Caco-2 (cell line): ENCODE measurements around the gene KIF1A. TPM values are rescaled to one million over a fixed set of nuclear protein-coding genes. Genes with fewer than 3 reads are reported as not detected.

Experiments
- BruUV-seq: library from RNA; stranded (reverse); fragments of 400-500 nt; replicated peaks from 2 replicates; lab custom pipeline; 2021; lab: Mats Ljungman, UMichigan
- CTCF ChIA-PET: fragments of 300-600 bp; sonication (Branson Sonifier 250); formaldehyde crosslinking; loops from one replicate; lab custom pipeline; 2022; ENCODE audit warnings: antibody characterized with exemption; lab: Charles Lee
- POLR2A ChIA-PET: fragments of 300-600 bp; sonication (Branson Sonifier 250); formaldehyde crosslinking; loops from one replicate; lab custom pipeline; 2022; ENCODE audit warnings: antibody characterized with exemption; lab: Charles Lee
- DNase-seq, 2 experiments: peaks; one replicate each; pipeline versions ENCODE4 v3.0.0 to v3.0.0-alpha.2; 2020 to 2022
- H3K27me3 ChIP-seq: replicated peaks from 2 replicates; pipeline ENCODE4 v1.6.0; 2011; ENCODE audit warnings: low read length; ENCODE audit not compliant: control insufficient read depth, insufficient read depth
- H3K36me3 ChIP-seq: 2 replicates; pipeline ENCODE4 v1.5.1; 2011; ENCODE audit warnings: low read length; ENCODE audit not compliant: control insufficient read depth, insufficient read depth
- H3K4me1 ChIP-seq: fragments of 250-450 bp; sonication (Bioruptor Pico); 2 replicates; pipeline ENCODE4 v1.5.1; 2020; ENCODE audit warnings: mild to moderate bottlenecking
- H3K4me3 ChIP-seq: 2 replicates; pipeline ENCODE4 v1.5.1; 2011; ENCODE audit warnings: low read depth, mild to moderate bottlenecking, control low read depth, low read length
- H3K9me3 ChIP-seq: fragments of 250-450 bp; sonication (Bioruptor Pico); 2 replicates; pipeline ENCODE4 v1.5.1; 2020; ENCODE audit warnings: mild to moderate bottlenecking, moderate library complexity
- H3K27ac Mint-ChIP-seq: one replicate; pipeline ENCODE4 v1.8.0; 2022; ENCODE audit warnings: mixed read lengths; ENCODE audit not compliant: unreplicated experiment
- H3K27me3 Mint-ChIP-seq: one replicate; pipeline ENCODE4 v1.8.0; 2022; ENCODE audit warnings: mixed read lengths; ENCODE audit not compliant: insufficient read depth, unreplicated experiment
- H3K36me3 Mint-ChIP-seq: one replicate; pipeline ENCODE4 v1.8.0; 2022; ENCODE audit warnings: mild to moderate bottlenecking, mixed read lengths; ENCODE audit not compliant: insufficient read depth, unreplicated experiment
- H3K4me1 Mint-ChIP-seq: one replicate; pipeline ENCODE4 v1.8.0; 2022; ENCODE audit warnings: low read depth, mixed read lengths; ENCODE audit not compliant: unreplicated experiment
- H3K4me3 Mint-ChIP-seq: one replicate; pipeline ENCODE4 v1.8.0; 2022; ENCODE audit warnings: mild to moderate bottlenecking, moderate library complexity, mixed read lengths; ENCODE audit not compliant: unreplicated experiment
- H3K9me3 Mint-ChIP-seq: one replicate; pipeline ENCODE4 v1.8.0; 2022; ENCODE audit warnings: mixed read lengths; ENCODE audit not compliant: unreplicated experiment
- CTCF ChIP-seq, 2 experiments: fragments of 200-600 bp in 1 of 2; IDR thresholded peaks; 1 replicate in 1 of 2; 2 replicates in 1 of 2; pipeline versions ENCODE4 v1.5.1 to v1.8.0; 2011 to 2022; ENCODE audit warnings: antibody characterized with exemption in 1 of 2, control low read depth in 1 of 2, inconsistent platforms in 1 of 2, low read depth in 1 of 2, low read length in 1 of 2, mild to moderate bottlenecking in 1 of 2, moderate library complexity in 1 of 2; ENCODE audit not compliant: insufficient read depth in 1 of 2, severe bottlenecking in 1 of 2, unreplicated experiment in 1 of 2
- intact Hi-C: fragments of 100-400 bp; cut with micrococcal nuclease; formaldehyde crosslinking; loops from one replicate; pipeline ENCODE4 v1.10.0; 2022; ENCODE audit not compliant: unreplicated experiment
- total RNA-seq: library from RNA; stranded (reverse); gene quantifications from 2 replicates; pipeline ENCODE4 v1.2.3, GENCODE V29; 2022

The KIF1A gene
- total RNA-seq, 1 experiment from 2014 or later = 33.1 TPM

DNA sequence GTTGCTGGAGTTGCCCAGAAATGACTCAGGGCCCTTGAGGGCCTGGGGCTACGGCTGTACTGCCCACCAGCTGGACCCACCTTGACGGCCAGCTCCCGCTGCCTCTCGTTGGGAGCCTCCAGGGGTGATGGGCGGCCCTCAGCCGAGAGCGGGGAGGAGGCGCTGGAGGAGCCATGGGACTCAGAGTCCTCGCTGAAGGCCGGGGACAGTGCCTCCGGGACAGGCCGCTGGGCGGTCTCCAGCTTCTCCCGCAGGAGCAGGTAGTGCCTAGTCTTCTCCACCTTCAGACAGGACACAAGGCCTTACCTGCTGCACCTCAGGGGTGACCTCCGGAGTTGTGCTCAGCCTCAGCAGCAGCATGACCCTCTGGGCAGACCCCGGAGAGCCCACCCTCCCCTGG is 97.6 kb downstream of the KIF1A start:
- no TSS peak for BruUV-seq
- Histone ChIP-seq H3K4me1 (no peaks in the 10 kb centered on the region), H3K4me3 (no peak overlapping the region), H3K9me3 (no peaks in the 10 kb centered on the region), H3K27me3 (no peaks in the 10 kb centered on the region), H3K36me3 (no peaks in the 10 kb centered on the region)
- POLR2A ChIA-PET = no interaction called here
- CTCF ChIA-PET = no interaction called here
- intact Hi-C loops = no loop called here
- TF ChIP-seq CTCF (IDR thresholded peaks at IDR 0.05; ENCODE audit: insufficient read depth in 1 of 2, low read depth in 1 of 2, low read length in 1 of 2, severe bottlenecking in 1 of 2, unreplicated experiment in 1 of 2) = no peak
- Mint-ChIP-seq H3K4me3 (no peak overlapping the region), H3K9me3 (no peaks in the 10 kb centered on the region), H3K36me3 (no peaks in the 10 kb centered on the region), H3K4me1 (no peaks in the 10 kb centered on the region), H3K27ac (no peak overlapping the region), H3K27me3 (no peaks in the 10 kb centered on the region)
- DNase-seq = no peak

DNA sequence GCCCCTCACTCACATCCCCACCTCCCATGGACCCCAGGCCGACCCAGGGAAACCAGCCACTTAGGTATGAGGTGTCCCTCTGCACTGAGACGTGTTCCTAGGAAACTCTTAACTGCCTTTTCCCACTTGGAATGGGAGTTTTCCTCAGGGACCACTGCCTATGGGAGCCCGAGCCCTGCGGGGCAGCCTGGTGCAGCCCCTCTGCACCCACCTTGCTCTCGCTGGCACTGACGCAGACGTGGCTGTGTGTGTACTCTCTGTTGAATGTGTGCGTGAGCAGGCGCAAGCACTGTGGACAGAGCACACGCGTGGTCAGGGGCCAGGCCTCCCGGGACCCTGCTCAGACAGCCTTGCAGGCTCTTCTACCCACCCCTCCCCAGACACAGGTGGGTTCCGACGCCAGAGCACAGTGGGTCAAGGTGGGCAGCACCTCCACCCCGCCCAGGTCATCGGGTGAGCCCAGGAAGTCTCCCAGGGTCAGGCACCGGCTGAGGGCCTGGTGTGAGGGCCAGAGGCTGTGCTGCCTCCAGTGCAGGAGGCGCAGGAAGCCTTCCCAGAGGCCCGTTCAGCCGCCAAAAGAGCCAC is 98.3 kb downstream of the KIF1A start:
- Histone ChIP-seq H3K9me3 (no peaks in the 10 kb centered on the region), H3K27me3 (no peaks in the 10 kb centered on the region), H3K4me1 (no peaks in the 10 kb centered on the region), H3K36me3 (no peaks in the 10 kb centered on the region), H3K4me3 (no peak overlapping the region)
- CTCF ChIA-PET = no interaction called here
- intact Hi-C loops = no loop called here
- Mint-ChIP-seq H3K27ac (no peak overlapping the region), H3K4me3 (no peak overlapping the region), H3K27me3 (no peaks in the 10 kb centered on the region), H3K36me3 (no peaks in the 10 kb centered on the region), H3K4me1 (no peaks in the 10 kb centered on the region), H3K9me3 (no peaks in the 10 kb centered on the region)
- no peak for DNase-seq
- no TSS peak for BruUV-seq
- TF ChIP-seq CTCF (IDR thresholded peaks at IDR 0.05; ENCODE audit: insufficient read depth in 1 of 2, low read depth in 1 of 2, low read length in 1 of 2, severe bottlenecking in 1 of 2, unreplicated experiment in 1 of 2) = no peak
- POLR2A ChIA-PET = no interaction called here

DNA sequence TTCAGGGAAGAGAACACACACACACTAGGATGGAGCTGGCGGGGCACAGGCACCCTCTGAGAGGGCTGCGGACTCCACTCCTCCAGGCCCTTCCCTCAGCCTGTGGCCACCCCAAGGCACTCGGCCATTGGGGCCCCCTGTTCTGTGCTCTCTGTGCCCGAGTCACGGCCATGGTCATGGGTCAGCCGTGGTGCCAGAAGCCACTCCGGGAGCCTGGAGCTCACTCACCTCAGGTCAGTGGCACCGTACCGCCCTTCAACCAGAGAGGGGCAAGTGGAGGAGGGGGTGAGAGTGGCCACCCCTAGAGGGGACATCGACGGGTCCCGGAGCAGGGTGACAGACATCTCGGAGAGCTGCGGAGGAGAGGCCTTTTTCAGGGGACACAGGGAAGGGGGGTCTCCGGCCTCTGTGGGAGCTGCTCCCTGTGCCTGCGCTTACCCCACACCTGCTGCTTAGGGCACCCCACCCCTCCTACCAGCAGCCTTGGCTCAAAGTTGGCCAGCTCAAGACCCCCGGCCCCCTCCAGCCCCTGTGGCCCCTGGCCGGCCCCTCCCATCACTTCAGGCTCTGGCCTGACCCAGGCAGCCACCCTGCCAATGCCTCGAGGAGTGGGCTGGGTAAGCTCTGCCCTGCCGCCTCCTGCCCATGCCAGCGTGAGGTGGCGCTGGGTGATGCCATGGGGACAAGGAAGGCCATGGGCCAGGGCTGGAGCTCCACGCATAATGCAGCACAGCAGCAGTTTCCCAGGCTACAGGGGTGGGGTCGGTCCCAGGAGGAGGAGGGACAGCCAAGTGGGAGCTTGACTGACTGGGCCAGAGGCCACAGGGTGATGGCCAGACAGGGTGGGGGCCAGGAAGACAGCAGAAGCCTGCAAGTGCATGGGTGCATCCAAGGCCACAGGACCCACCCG is 99.1 kb downstream of the KIF1A start:
- H3K4me3 Mint-ChIP-seq = no peak overlapping the region
- no peaks in the 10 kb centered on the region for H3K27me3 ChIP-seq
- no peaks in the 10 kb centered on the region for H3K9me3 ChIP-seq
- no peaks in the 10 kb centered on the region for H3K4me1 ChIP-seq
- H3K4me1 Mint-ChIP-seq = no peaks in the 10 kb centered on the region
- BruUV-seq = no TSS peak
- peaks cover 3% of the 10 kb centered on the region for H3K27me3 Mint-ChIP-seq
- ChIA-PET POLR2A (no interaction called here), CTCF (interaction anchor here (0.6 kb wide), 1 partner anchor 577 kb away, joined by 3 read pairs; no protein-coding TSS in a partner anchor)
- H3K36me3 ChIP-seq = no peaks in the 10 kb centered on the region
- no peak for TF ChIP-seq CTCF (IDR thresholded peaks at IDR 0.05; ENCODE audit: insufficient read depth in 1 of 2, low read depth in 1 of 2, low read length in 1 of 2, severe bottlenecking in 1 of 2, unreplicated experiment in 1 of 2)
- no peak overlapping the region for H3K27ac Mint-ChIP-seq
- H3K9me3 Mint-ChIP-seq = no peaks in the 10 kb centered on the region
- intact Hi-C loops = no loop called here
- DNase-seq = no peak
- H3K4me3 ChIP-seq = no peak overlapping the region
- H3K36me3 Mint-ChIP-seq = no peaks in the 10 kb centered on the region
